Measurements from ENCODE around the gene FAM43B.

GRCh38 chr1:20508411-20508771 is 44.0 kb upstream of the FAM43B start:
- no peak for TF ChIP-seq CTCF (IDR thresholded peaks at IDR 0.05; ENCODE audit: low read length)
- no peak for TF ChIP-seq EZH2 (IDR thresholded peaks at IDR 0.05; ENCODE audit: borderline replicate concordance, low read length)
